Measurements from ENCODE around the gene SCPEP1. TPM values are rescaled to one million over a fixed set of nuclear protein-coding genes. Genes with fewer than 3 reads are reported as not detected.

SCPEP1 gene
- total RNA-seq, 1 experiment from 2014 or later = 29.6 TPM

GRCh38 chr17:57050306-57050705, 72.4 kb downstream of the SCPEP1 start:
- Histone ChIP-seq H4K5ac (ENCODE audit: insufficient read length, low read depth, low read length) (no peak overlapping the region), H3K56ac (ENCODE audit: insufficient read length, low read depth, low read length) (no peak overlapping the region), H2BK120ac (ENCODE audit: low read depth, low read length, poor library complexity, severe bottlenecking) (no peak overlapping the region), H3K79me2 (ENCODE audit: insufficient read depth, low read length) (no peaks in the 10 kb centered on the region), H3K18ac (ENCODE audit: insufficient read length, low read depth, low read length) (no peak overlapping the region), H2BK20ac (ENCODE audit: low read depth, low read length, poor library complexity, severe bottlenecking) (no peak overlapping the region), H4K91ac (ENCODE audit: insufficient read length, low read depth, low read length) (no peak overlapping the region), H2BK5ac (ENCODE audit: insufficient read length, low read length) (no peak overlapping the region), H2AFZ (ENCODE audit: low read length) (no peak overlapping the region), H3K79me1 (ENCODE audit: insufficient read depth, low read depth, low read length, poor library complexity, severe bottlenecking) (no peaks in the 10 kb centered on the region), H3K9me3 (ENCODE audit: control insufficient read depth, low read depth, low read length) (no peaks in the 10 kb centered on the region), H3T11ph (ENCODE audit: low read length) (no peak overlapping the region), H3K4ac (ENCODE audit: low read depth, low read length) (no peak overlapping the region), H3K23ac (ENCODE audit: insufficient read length, low read depth, low read length) (no peak overlapping the region), H3K4me1 (ENCODE audit: insufficient read depth, low read length) (peaks cover 5% of the 10 kb centered on the region), H2BK15ac (ENCODE audit: low read depth, low read length) (no peak overlapping the region), H2BK12ac (ENCODE audit: insufficient read length, low read depth, low read length) (no peak overlapping the region), H3K23me2 (ENCODE audit: insufficient read length, low read depth, low read length, poor library complexity, severe bottlenecking) (no peaks in the 10 kb centered on the region), H3K9ac (ENCODE audit: extremely low read depth, insufficient read length, low read length) (no peak overlapping the region), H4K20me1 (ENCODE audit: control insufficient read depth, insufficient read depth, insufficient read length) (no peaks in the 10 kb centered on the region), H3K27ac (ENCODE audit: insufficient read length, low read depth, low read length) (no peak overlapping the region), H4K8ac (replicated peaks; ENCODE audit: insufficient read length, low read depth, low read length) (no peak overlapping the region), H2AK5ac (ENCODE audit: insufficient read length, low read length) (no peak overlapping the region), H3K4me2 (ENCODE audit: insufficient read depth, insufficient read length, low read length) (no peak overlapping the region), H3K27me3 (ENCODE audit: insufficient read depth, low read length) (no peaks in the 10 kb centered on the region), H3K14ac (ENCODE audit: insufficient read depth, low read length) (no peak overlapping the region)
- Mint-ChIP-seq H3K27ac (no peak overlapping the region), H3K27me3 (ENCODE audit: low read depth) (no peaks in the 10 kb centered on the region), H3K4me3 (no peak overlapping the region), H3K36me3 (ENCODE audit: insufficient read depth in 1 of 3, low read depth in 3 of 3) (no peaks in the 10 kb centered on the region), H3K4me1 (peaks cover 32 to 33% of the 10 kb centered on the region in 2 experiments), H3K9me3 (no peaks in the 10 kb centered on the region; a peak in 1 of 5 replicates)
- DNase-seq = no peak
- TF ChIP-seq CTCF (conservative IDR thresholded peaks at IDR 0.05) = peak; percentile 39; the same call in 2 of the 3 replicates
- WGBS (ENCODE audit: extremely low coverage, insufficient read length, low lambda C conversion rate) = no CpG with 5 or more reads among the region's 5 CpGs
